ENCODE data around the gene MALL. TPM values are rescaled to one million over a fixed set of nuclear protein-coding genes. Genes with fewer than 3 reads are reported as not detected.

Gene MALL
- total and polyA plus RNA-seq, 2 of the 13 experiments (the other 11 are each of a cell fraction or from before 2014, with no cell fraction given): not detected

DNA sequence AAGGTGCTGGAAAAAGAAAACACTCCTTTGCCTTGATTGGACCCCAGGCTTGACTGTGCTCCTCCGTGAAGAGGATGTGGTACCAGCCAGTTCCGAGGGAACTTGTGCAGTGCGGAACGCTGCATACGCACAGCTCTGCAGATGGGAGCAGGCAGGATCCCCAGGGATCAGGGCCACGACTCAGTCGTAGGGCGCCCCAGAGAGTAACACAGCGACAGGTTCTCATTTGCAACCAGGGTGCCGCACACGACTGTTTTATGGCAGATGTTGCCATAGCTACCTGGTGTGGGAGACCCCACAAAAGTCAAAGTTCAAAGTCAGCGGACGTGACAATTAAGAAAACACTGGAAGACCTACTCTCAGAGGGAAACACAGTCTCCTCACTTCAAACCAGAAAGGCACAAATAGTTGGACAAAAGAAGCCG is 779 bp downstream of the MALL start:
- Histone ChIP-seq H3K27me3 (ENCODE audit: control insufficient read depth in 1 of 2, insufficient read depth in 2 of 2, low read length in 2 of 2) (no peaks in the 10 kb centered on the region), H2AFZ (ENCODE audit: low read length) (no peak overlapping the region), H3K4me1 (ENCODE audit: insufficient read depth, low read length) (peaks cover 27% of the 10 kb centered on the region), H3K27ac (ENCODE audit: extremely low read length, insufficient read depth, low read length) (no peak overlapping the region), H3K9me3 (ENCODE audit: low read length) (no peaks in the 10 kb centered on the region), H4K20me1 (ENCODE audit: insufficient read depth, low read length) (no peaks in the 10 kb centered on the region), H3K9ac (ENCODE audit: insufficient read depth, low read depth, low read length) (no peak overlapping the region), H3K4me3 (replicated peaks in 1 of 3; ENCODE audit: insufficient read depth in 1 of 3, low read depth in 2 of 3, low read length in 3 of 3) (no peak overlapping the region), H3K4me2 (ENCODE audit: low read depth, low read length) (no peak overlapping the region), H3K79me2 (ENCODE audit: insufficient read depth, low read length) (no peaks in the 10 kb centered on the region), H3K36me3 (replicated peaks in 1 of 2; ENCODE audit: control insufficient read depth in 1 of 2, insufficient read depth in 2 of 2, low read length in 2 of 2) (no peaks in the 10 kb centered on the region)
- WGBS (ENCODE audit: low lambda C conversion rate): 71% methylated on average over 12 of the region's 14 CpGs
- intact Hi-C loops (cut with micrococcal nuclease; ENCODE audit: unreplicated experiment): loop anchor here (1.0 kb wide), 1 partner anchor 42 kb away; no protein-coding TSS in a partner anchor
- ChIA-PET CTCF (ENCODE audit: low intra/inter-chr PET ratio, low total read pairs) (interaction anchor here (1.4 kb wide), 1 partner anchor 43 kb away, joined by 12 read pairs; no protein-coding TSS in a partner anchor), POLR2A (no interaction called here)
- FAIRE-seq: no peak
- ATAC-seq: peak; percentile 20
- no peak for DNase-seq (ENCODE audit: low spot score)
- in situ Hi-C loops (cut with HindIII; ENCODE audit: extremely low pct_ligation_motif_present, low pct_unique_long_range_greater_than_20kb): no loop called here
- BruUV-seq (replicated peaks): no TSS peak
- TF ChIP-seq MBNL3 (CRISPR knock-in tag; conservative IDR thresholded peaks at IDR 0.05) (no peak), ONECUT2 (CRISPR knock-in tag; IDR thresholded peaks at IDR 0.05) (no peak), ZNF101 (CRISPR knock-in tag; IDR thresholded peaks at IDR 0.05; ENCODE audit: borderline replicate concordance, low read depth) (no peak)
- TF ChIP-seq, protein P1, sequence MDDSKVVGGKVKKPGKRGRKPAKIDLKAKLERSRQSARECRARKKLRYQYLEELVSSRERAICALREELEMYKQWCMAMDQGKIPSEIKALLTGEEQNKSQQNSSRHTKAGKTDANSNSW (CRISPR knock-in tag; IDR thresholded peaks at IDR 0.05; ENCODE audit: borderline replicate concordance): no peak
- TF ChIP-seq, protein P2, sequence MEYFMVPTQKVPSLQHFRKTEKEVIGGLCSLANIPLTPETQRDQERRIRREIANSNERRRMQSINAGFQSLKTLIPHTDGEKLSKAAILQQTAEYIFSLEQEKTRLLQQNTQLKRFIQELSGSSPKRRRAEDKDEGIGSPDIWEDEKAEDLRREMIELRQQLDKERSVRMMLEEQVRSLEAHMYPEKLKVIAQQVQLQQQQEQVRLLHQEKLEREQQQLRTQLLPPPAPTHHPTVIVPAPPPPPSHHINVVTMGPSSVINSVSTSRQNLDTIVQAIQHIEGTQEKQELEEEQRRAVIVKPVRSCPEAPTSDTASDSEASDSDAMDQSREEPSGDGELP (IDR thresholded peaks at IDR 0.05; ENCODE audit: borderline replicate concordance, low read depth): no peak

DNA sequence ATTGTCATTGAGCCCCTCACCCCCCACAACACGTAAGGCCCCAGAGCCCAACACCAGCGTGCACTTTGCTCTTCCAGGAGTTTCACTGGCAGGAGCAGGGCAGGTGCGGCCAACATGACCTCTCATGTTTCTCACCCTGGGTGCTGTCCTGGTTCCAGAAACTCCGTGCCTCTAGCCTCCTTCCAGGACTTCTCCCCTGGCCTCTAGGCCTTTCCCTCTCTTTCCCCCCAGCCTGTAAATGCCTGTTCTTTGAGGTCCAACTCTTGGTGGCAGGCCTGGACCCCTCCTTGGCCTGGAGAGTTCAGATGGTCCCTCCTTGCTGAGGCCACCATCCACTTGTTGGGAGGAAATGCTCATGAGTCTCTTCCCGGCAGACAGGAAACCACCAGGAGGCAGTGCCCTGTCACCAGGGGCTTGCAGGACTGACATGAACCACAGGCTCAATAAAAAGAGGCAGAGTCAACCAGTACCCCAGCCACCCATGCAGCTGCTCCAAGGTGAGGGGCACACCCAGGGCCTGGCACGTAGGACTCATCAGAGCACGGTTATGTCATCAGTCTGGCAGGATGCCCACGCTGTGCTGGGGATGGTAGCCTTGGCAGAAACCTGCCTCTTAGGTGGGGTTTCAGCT is 1.5 kb downstream of the MALL start:
- Histone ChIP-seq H3K9me3 (ENCODE audit: low read length) (no peaks in the 10 kb centered on the region), H3K27ac (ENCODE audit: extremely low read length, insufficient read depth, low read length) (no peak overlapping the region), H3K36me3 (replicated peaks in 1 of 2; ENCODE audit: control insufficient read depth in 1 of 2, insufficient read depth in 2 of 2, low read length in 2 of 2) (no peaks in the 10 kb centered on the region), H3K4me3 (replicated peaks in 1 of 3; ENCODE audit: insufficient read depth in 1 of 3, low read depth in 2 of 3, low read length in 3 of 3) (peak overlapping the region in 1 of 3 experiments; percentile 50; a peak in 3 of 6 replicates), H3K9ac (ENCODE audit: insufficient read depth, low read depth, low read length) (no peak overlapping the region), H2AFZ (ENCODE audit: low read length) (peak overlapping the region; percentile 68), H3K79me2 (ENCODE audit: insufficient read depth, low read length) (no peaks in the 10 kb centered on the region), H3K27me3 (ENCODE audit: control insufficient read depth in 1 of 2, insufficient read depth in 2 of 2, low read length in 2 of 2) (no peaks in the 10 kb centered on the region), H3K4me2 (ENCODE audit: low read depth, low read length) (peak overlapping the region; percentile 71), H3K4me1 (ENCODE audit: insufficient read depth, low read length) (peaks cover 27% of the 10 kb centered on the region), H4K20me1 (ENCODE audit: insufficient read depth, low read length) (no peaks in the 10 kb centered on the region)
- intact Hi-C loops (cut with micrococcal nuclease; ENCODE audit: unreplicated experiment) (loop anchor here (1.0 kb wide), 1 partner anchor 43 kb away; no protein-coding TSS in a partner anchor), in situ Hi-C loops (cut with HindIII; ENCODE audit: extremely low pct_ligation_motif_present, low pct_unique_long_range_greater_than_20kb) (no loop called here)
- ChIA-PET POLR2A (no interaction called here), CTCF (ENCODE audit: low intra/inter-chr PET ratio, low total read pairs) (interaction anchor here (1.4 kb wide), 1 partner anchor 43 kb away, joined by 12 read pairs; no protein-coding TSS in a partner anchor)
- DNase-seq (ENCODE audit: low spot score): peak; percentile 47
- FAIRE-seq: peak; percentile 26
- peak; percentile 88 for ATAC-seq
- no TSS peak for BruUV-seq (replicated peaks)
- WGBS (ENCODE audit: low lambda C conversion rate): 19% methylated on average over 7 of the region's 8 CpGs
- TF ChIP-seq ZNF775 (CRISPR knock-in tag; IDR thresholded peaks at IDR 0.05; ENCODE audit: borderline replicate concordance) (no peak), ARID2 (CRISPR knock-in tag; IDR thresholded peaks at IDR 0.05; ENCODE audit: borderline replicate concordance) (no peak), ZFP1 (CRISPR knock-in tag; IDR thresholded peaks at IDR 0.05) (no peak), ZNF772 (CRISPR knock-in tag; IDR thresholded peaks at IDR 0.05) (0 out of 2 replicates have a peak, but pooled peaks have one; percentile 22), RAD21 (CRISPR knock-in tag; IDR thresholded peaks at IDR 0.05) (peak; percentile 63; the same call in 1 of the 2 replicates), ZNF644 (CRISPR knock-in tag; IDR thresholded peaks at IDR 0.05; ENCODE audit: low read depth) (0 out of 2 replicates have a peak, but pooled peaks have one; percentile 21), SMAD1 (CRISPR knock-in tag; IDR thresholded peaks at IDR 0.05; ENCODE audit: borderline replicate concordance, low read depth) (no peak), KMT2A (CRISPR knock-in tag; IDR thresholded peaks at IDR 0.05) (no peak), XRCC5 (optimal IDR thresholded peaks at IDR 0.05; ENCODE audit: low read length) (peak; percentile 33)
- TF ChIP-seq, protein P3, sequence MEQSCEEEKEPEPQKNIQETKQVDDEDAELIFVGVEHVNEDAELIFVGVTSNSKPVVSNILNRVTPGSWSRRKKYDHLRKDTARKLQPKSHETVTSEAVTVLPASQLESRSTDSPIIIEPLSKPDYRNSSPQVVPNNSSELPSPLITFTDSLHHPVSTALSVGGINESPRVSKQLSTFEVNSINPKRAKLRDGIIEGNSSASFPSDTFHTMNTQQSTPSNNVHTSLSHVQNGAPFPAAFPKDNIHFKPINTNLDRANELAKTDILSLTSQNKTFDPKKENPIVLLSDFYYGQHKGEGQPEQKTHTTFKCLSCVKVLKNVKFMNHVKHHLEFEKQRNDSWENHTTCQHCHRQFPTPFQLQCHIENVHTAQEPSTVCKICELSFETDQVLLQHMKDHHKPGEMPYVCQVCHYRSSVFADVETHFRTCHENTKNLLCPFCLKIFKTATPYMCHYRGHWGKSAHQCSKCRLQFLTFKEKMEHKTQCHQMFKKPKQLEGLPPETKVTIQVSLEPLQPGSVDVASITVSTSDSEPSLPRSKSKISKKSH (CRISPR knock-in tag; IDR thresholded peaks at IDR 0.05; ENCODE audit: borderline replicate concordance): 0 out of 2 replicates have a peak, but pooled peaks have one; percentile 36
